HG03354 (cell line): ENCODE measurements around the gene SGK2.

Source experiments
- ATAC-seq: cut with Tn5 transposase; IDR thresholded peaks from one replicate; pipeline ENCODE4 v1.9.1; 2021; ENCODE audit warnings: mild to moderate bottlenecking; ENCODE audit not compliant: unreplicated experiment, poor library complexity, severe bottlenecking

The SGK2 gene

GRCh38 chr20:43558412-43559146 is at the start of gene SGK2:
SGK2 (plus strand) TSS chr20:43559027; CDS start chr20:43566496, 7,469 bp downstream.
- no peak for ATAC-seq

GRCh38 chr20:43511879-43512278 is 46.9 kb upstream of the SGK2 start:
- no peak for ATAC-seq

GRCh38 chr20:43513372-43513930 is 45.4 kb upstream of the SGK2 start:
- peak; percentile 7 for ATAC-seq

- peak; percentile 83 for ATAC-seq
Measured at GRCh38 chr20:43513931-43514647, 44.7 kb upstream of the SGK2 start.

GRCh38 chr20:43514648-43514999 is 44.2 kb upstream of the SGK2 start:
- ATAC-seq: peak; percentile 26

GRCh38 chr20:43515628-43516027 is 43.2 kb upstream of the SGK2 start:
- ATAC-seq: no peak

- ATAC-seq: no peak
Measured at GRCh38 chr20:43516251-43516824, 42.5 kb upstream of the SGK2 start.

GRCh38 chr20:43520074-43520630 is 38.7 kb upstream of the SGK2 start:
- no peak for ATAC-seq

GRCh38 chr20:43525021-43525420 is 33.8 kb upstream of the SGK2 start:
- ATAC-seq: no peak

- ATAC-seq: no peak
Measured at GRCh38 chr20:43528258-43528875, 30.5 kb upstream of the SGK2 start.

- no peak for ATAC-seq
Measured at GRCh38 chr20:43529051-43529450, 29.8 kb upstream of the SGK2 start.

- ATAC-seq: no peak
Measured at GRCh38 chr20:43529457-43530153, 29.2 kb upstream of the SGK2 start.

- ATAC-seq: no peak
Measured at GRCh38 chr20:43530321-43531090, 28.3 kb upstream of the SGK2 start.

- no peak for ATAC-seq
Measured at GRCh38 chr20:43531091-43531443, 27.8 kb upstream of the SGK2 start.

GRCh38 chr20:43532416-43533055 is 26.3 kb upstream of the SGK2 start:
- no peak for ATAC-seq

- ATAC-seq: no peak
Measured at GRCh38 chr20:43533060-43533459, 25.8 kb upstream of the SGK2 start.

GRCh38 chr20:43534016-43534415 is 24.8 kb upstream of the SGK2 start:
- ATAC-seq: no peak

GRCh38 chr20:43534791-43535350 is 24.0 kb upstream of the SGK2 start:
- no peak for ATAC-seq
